B cell (primary cell): ENCODE measurements around the gene LARGE1.

Source experiments
- EZH2 ChIP-seq: IDR thresholded peaks from 2 replicates; pipeline ENCODE4 v1.6.1; 2012; ENCODE audit warnings: borderline replicate concordance, low read depth, mild to moderate bottlenecking, moderate library complexity, low read length; ENCODE audit not compliant: insufficient read depth, poor library complexity, severe bottlenecking
- TF ChIP-seq, protein P1 (sequence below): fragments of 200-600 bp; IDR thresholded peaks from one replicate; pipeline ENCODE4 v1.8.0; 2022; ENCODE audit warnings: antibody characterized with exemption, mild to moderate bottlenecking

DNA sequence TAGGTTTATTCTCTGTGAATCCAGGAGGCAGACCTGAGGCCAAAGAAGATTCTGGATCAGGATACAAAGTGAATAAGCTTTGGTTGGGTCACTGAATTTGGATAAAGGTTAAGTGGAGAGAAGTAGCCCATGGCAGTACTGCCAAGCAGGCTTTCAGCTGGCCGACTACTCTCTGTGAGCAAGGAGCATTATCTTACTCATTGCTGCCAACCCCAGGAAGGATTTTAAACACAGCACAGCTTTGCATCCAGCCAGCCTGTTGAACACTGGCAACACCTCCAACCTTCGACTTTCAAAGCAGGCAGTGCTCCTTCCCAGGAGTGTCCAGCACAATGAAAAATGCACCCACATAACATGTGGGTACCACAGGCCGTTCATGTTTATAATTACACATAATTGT lies 498.4 kb downstream of the LARGE1 start:
- TF ChIP-seq, protein P1, sequence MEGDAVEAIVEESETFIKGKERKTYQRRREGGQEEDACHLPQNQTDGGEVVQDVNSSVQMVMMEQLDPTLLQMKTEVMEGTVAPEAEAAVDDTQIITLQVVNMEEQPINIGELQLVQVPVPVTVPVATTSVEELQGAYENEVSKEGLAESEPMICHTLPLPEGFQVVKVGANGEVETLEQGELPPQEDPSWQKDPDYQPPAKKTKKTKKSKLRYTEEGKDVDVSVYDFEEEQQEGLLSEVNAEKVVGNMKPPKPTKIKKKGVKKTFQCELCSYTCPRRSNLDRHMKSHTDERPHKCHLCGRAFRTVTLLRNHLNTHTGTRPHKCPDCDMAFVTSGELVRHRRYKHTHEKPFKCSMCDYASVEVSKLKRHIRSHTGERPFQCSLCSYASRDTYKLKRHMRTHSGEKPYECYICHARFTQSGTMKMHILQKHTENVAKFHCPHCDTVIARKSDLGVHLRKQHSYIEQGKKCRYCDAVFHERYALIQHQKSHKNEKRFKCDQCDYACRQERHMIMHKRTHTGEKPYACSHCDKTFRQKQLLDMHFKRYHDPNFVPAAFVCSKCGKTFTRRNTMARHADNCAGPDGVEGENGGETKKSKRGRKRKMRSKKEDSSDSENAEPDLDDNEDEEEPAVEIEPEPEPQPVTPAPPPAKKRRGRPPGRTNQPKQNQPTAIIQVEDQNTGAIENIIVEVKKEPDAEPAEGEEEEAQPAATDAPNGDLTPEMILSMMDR = no peak
- no peak for TF ChIP-seq EZH2
